GM12878 (cell line): ENCODE data around the gene SQOR. TPM values are rescaled to one million over a fixed set of nuclear protein-coding genes. Genes with fewer than 3 reads are reported as not detected.

Experiments
- ATAC-seq: fragments of 200-7000 bp; cut with Tn5 transposase; 3 replicates; pipeline ENCODE4 v1.9.1; 2020; ENCODE audit warnings: mild to moderate bottlenecking, moderate library complexity
- BruUV-seq: library from RNA; stranded (reverse); fragments of 400-500 nt; replicated peaks from 2 replicates; lab custom pipeline; 2021; lab: Mats Ljungman, UMichigan
- CTCF ChIA-PET: fragments of 300-600 bp; sonication (Branson Sonifier 250); formaldehyde crosslinking; extraction: SDS; loops from one replicate; lab custom pipeline; 2021; ENCODE audit warnings: inconsistent platforms; lab: Yijun Ruan, JAX
- POLR2A ChIA-PET: fragments of 350-600 bp; formaldehyde crosslinking; extraction: SDS; loops from one replicate; lab custom pipeline; 2021; ENCODE audit warnings: inconsistent platforms; lab: Charles Lee
- RAD21 ChIA-PET: fragments of 300-600 bp; sonication (Branson Sonifier 250); formaldehyde crosslinking; loops from one replicate; lab custom pipeline; 2023; ENCODE audit warnings: antibody characterized with exemption; ENCODE audit not compliant: unreplicated experiment; lab: Charles Lee
- SMC1A ChIA-PET: fragments of 300-600 bp; sonication (Branson Sonifier 250); formaldehyde crosslinking; loops from one replicate; lab custom pipeline; 2023; ENCODE audit not compliant: unreplicated experiment, uncharacterized antibody; lab: Charles Lee
- DNase-seq: peaks from one replicate; pipeline ENCODE4 v3.0.0-alpha.2; 2011; ENCODE audit warnings: low read depth, low spot score
- FAIRE-seq: peaks from 3 replicates; lab custom pipeline; 2011; peaks lifted over from hg19 to GRCh38; lab: Jason Lieb, UNC
- H2AFZ ChIP-seq: 2 replicates; pipeline ENCODE4 v1.6.0; 2011; ENCODE audit warnings: low read depth, low read length, control low read depth; ENCODE audit not compliant: control insufficient read depth
- H3K27ac ChIP-seq: 2 replicates; pipeline ENCODE4 v1.5.1; 2011; ENCODE audit warnings: control low read depth; ENCODE audit not compliant: control insufficient read depth, insufficient read depth
- H3K27me3 ChIP-seq, 2 experiments: replicated peaks in 1 of 2; 2 replicates each; pipeline versions ENCODE4 v1.6.0 to v1.6.1; 2011; ENCODE audit warnings: low read length in 1 of 2; ENCODE audit not compliant: control insufficient read depth in 2 of 2, insufficient read depth in 2 of 2
- H3K36me3 ChIP-seq, 2 experiments: 2 replicates each; pipeline ENCODE4 v1.5.1; 2011; ENCODE audit warnings: low read length in 1 of 2; ENCODE audit not compliant: control insufficient read depth in 2 of 2, insufficient read depth in 2 of 2
- H3K4me1 ChIP-seq: 2 replicates; pipeline ENCODE4 v1.6.1; 2011; ENCODE audit warnings: mild to moderate bottlenecking, low read length, moderate library complexity, mixed read lengths; ENCODE audit not compliant: control insufficient read depth, insufficient read depth
- H3K4me2 ChIP-seq: 2 replicates; pipeline ENCODE4 v1.6.0; 2011; ENCODE audit warnings: control low read depth; ENCODE audit not compliant: control insufficient read depth, insufficient read depth
- H3K4me3 ChIP-seq: fragments of 200-600 bp; sonication (generic); 2 replicates; pipeline ENCODE4 v1.5.1; 2016
- H3K79me2 ChIP-seq: 2 replicates; pipeline ENCODE4 v1.6.0; 2011; ENCODE audit warnings: low read length; ENCODE audit not compliant: control insufficient read depth, insufficient read depth
- H3K9ac ChIP-seq: 2 replicates; pipeline ENCODE4 v1.8.0; 2011; ENCODE audit warnings: low read length, control low read depth, mixed read lengths; ENCODE audit not compliant: control insufficient read depth, insufficient read depth
- H3K9me3 ChIP-seq: replicated peaks from 3 replicates; pipeline ENCODE4 v1.5.1; 2011; ENCODE audit warnings: mild to moderate bottlenecking, low read length; ENCODE audit not compliant: control insufficient read depth, insufficient read depth
- H4K20me1 ChIP-seq: 2 replicates; pipeline ENCODE4 v1.6.0; 2011; ENCODE audit not compliant: control insufficient read depth, insufficient read depth
- BMI1 ChIP-seq: fragments of 450-650 bp; IDR thresholded peaks from 2 replicates; pipeline ENCODE4 v1.6.1; 2016; ENCODE audit warnings: mild to moderate bottlenecking, moderate library complexity, borderline replicate concordance
- IKZF1 ChIP-seq: fragments of 450-650 bp; conservative IDR thresholded peaks from 2 replicates; pipeline ENCODE4 v1.6.1; 2017; ENCODE audit warnings: antibody characterized with exemption, mild to moderate bottlenecking
- RCOR1 ChIP-seq: conservative IDR thresholded peaks from 2 replicates; pipeline ENCODE4 v1.6.1; 2012; ENCODE audit warnings: low read depth, low read length, improper control_type of control experiment
- RELA ChIP-seq: fragments of 450-650 bp; IDR thresholded peaks from 2 replicates; pipeline ENCODE4 v1.8.0; 2014; ENCODE audit warnings: borderline replicate concordance; ENCODE audit not compliant: partially characterized antibody
- SREBF2 ChIP-seq: IDR thresholded peaks from 2 replicates; pipeline ENCODE4 v1.6.1; 2012; ENCODE audit warnings: mild to moderate bottlenecking, low read length
- ZBED1 ChIP-seq: IDR thresholded peaks from 2 replicates; pipeline ENCODE4 v1.6.1; 2016; ENCODE audit warnings: borderline replicate concordance
- ZNF207 ChIP-seq: fragments of 450-650 bp; IDR thresholded peaks from 2 replicates; pipeline ENCODE4 v1.6.1; 2014; ENCODE audit warnings: antibody characterized with exemption, mild to moderate bottlenecking, borderline replicate concordance
- ZNF384 ChIP-seq: IDR thresholded peaks from 2 replicates; pipeline ENCODE4 v1.6.1; 2012; ENCODE audit warnings: low read depth, mild to moderate bottlenecking, low read length, improper control_type of control experiment, borderline replicate concordance
- WGBS: methylation state at CpG from one replicate; pipeline ENCODE4 v1.1.6; 2016; ENCODE audit warnings: low lambda C conversion rate; ENCODE audit not compliant: insufficient replicate concordance, insufficient coverage; ENCODE audit errors: missing lambda C conversion rate; 5-methylcytosine and 5-hydroxymethylcytosine counted together
- in situ Hi-C: fragments of 300-500 bp; cut with MboI; formaldehyde crosslinking; loops from 9 replicates; pipeline ENCODE4 v1.14.3; 2018; ENCODE audit warnings: mixed read lengths
- intact Hi-C: fragments of 100-400 bp; cut with micrococcal nuclease; formaldehyde crosslinking; loops from one replicate; pipeline ENCODE4 v1.14.2; 2022; ENCODE audit not compliant: unreplicated experiment
- polyA plus RNA-seq, 11 experiments: library from polyadenylated mRNA; depleted of rRNA in 4 of 11; unstranded in 6 of 11; stranded (reverse) in 5 of 11; fragments of >200 nt; fragmentation: Nextera tagmentation in 4 of 11; fragmentation: Illumina TruSeq in 1 of 11; extraction: Ambion mirVana in 4 of 11; extraction: Trizol in 1 of 11; gene quantifications; 1 replicate in 1 of 11; 2 replicates in 10 of 11; pipeline versions ENCODE4 v1.2.1 to v1.2.3, GENCODE V29; 2011 to 2016; ENCODE audit warnings: inconsistent platforms in 2 of 11, missing spikeins in 2 of 11, low read depth in 1 of 11
- total RNA-seq, 4 experiments: library from RNA; depleted of rRNA in 3 of 4; stranded (reverse); fragments of >200 nt in 3 of 4; fragmentation: Illumina TruSeq in 1 of 4; extraction: Trizol in 1 of 4; gene quantifications; 2 replicates each; pipeline versions ENCODE4 v1.2.1 to v1.2.3, GENCODE V29; 2013 to 2021
- TF ChIP-seq, protein P1 (sequence below): fragments of 450-650 bp; IDR thresholded peaks from 2 replicates; pipeline ENCODE4 v1.6.1; 2017; ENCODE audit warnings: mild to moderate bottlenecking, moderate library complexity

Gene SQOR
- total and polyA plus RNA-seq, 10 of the 15 experiments (the other 5 are each of a cell fraction or from before 2014, with no cell fraction given) = 14.5 to 74.7 (median 44.2) TPM

DNA sequence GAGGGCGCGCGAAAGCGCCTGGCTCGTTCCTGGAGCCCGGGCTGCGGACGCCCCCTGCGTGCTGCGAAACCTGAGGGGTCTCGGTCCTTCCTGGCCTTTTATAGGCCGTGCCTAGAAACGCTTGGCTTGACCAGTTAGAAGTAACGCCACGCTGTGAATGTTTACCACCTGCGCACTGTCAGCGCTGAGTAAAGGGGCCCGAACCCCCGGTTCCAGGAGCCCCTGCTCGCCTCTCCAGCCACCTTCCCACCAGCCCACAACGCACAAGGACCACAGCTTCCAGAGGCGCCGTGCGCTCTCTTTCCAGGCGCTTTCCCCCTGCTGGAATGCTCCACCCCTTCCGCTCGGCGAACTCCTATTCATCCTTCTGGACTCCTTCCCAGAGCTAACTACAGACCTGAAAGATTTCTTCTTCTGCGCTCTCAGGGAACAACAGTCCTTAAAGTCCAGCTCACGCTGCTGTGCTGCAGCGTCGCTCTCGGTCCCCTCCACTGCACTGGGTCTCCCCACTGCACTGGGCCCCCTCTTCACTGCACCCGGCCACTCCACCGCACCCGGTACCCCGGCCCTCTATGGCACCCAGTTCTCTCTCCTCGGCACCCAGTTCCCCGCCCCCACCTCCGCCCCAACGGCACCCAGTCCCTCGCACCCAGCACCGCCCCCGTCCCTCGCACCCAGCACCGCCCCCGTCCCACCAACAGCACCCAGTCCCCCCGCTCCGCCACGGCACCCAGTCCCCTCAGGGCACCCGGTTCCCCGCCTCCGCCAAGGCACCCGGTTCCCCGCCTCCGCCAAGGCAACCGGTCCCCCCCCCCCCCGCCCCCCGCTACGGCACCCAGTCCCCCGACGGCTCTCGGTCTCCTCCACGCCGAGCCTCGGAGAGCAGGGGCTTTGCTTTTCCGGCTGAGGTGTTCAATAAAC is 69.8 kb downstream of the SQOR start:
- no peaks in the 10 kb centered on the region for H4K20me1 ChIP-seq
- FAIRE-seq = no peak
- peak overlapping the region; percentile 48; the same call in 1 of the 2 replicates for H3K9ac ChIP-seq
- DNase-seq = no peak
- CTCF ChIA-PET = interaction anchor here (0.7 to 2.5 kb wide), 25 partner anchors 7 to 115 kb away, joined by 3 to 38 read pairs (median 5); no protein-coding TSS in a partner anchor
- no peak overlapping the region for H3K27ac ChIP-seq
- POLR2A ChIA-PET = no interaction called here
- no peaks in the 10 kb centered on the region for H3K36me3 ChIP-seq
- H2AFZ ChIP-seq = peak overlapping the region; percentile 96
- intact Hi-C loops (loop anchor here (5.0 to 10.0 kb wide), 2 partner anchors 88 to 600 kb away; no protein-coding TSS in a partner anchor), in situ Hi-C loops (loop anchor here (5.0 kb wide), 1 partner anchor 83 kb away; no protein-coding TSS in a partner anchor)
- RAD21 ChIA-PET = interaction anchor here (0.6 to 1.9 kb wide), 8 partner anchors 11 to 96 kb away, joined by 3 to 10 read pairs (median 3); no protein-coding TSS in a partner anchor
- no peak for TF ChIP-seq IKZF1
- TF ChIP-seq BMI1 = no peak
- no peak for TF ChIP-seq SREBF2
- no peak for TF ChIP-seq ZBED1
- TF ChIP-seq RELA = no peak
- TF ChIP-seq, protein P1, sequence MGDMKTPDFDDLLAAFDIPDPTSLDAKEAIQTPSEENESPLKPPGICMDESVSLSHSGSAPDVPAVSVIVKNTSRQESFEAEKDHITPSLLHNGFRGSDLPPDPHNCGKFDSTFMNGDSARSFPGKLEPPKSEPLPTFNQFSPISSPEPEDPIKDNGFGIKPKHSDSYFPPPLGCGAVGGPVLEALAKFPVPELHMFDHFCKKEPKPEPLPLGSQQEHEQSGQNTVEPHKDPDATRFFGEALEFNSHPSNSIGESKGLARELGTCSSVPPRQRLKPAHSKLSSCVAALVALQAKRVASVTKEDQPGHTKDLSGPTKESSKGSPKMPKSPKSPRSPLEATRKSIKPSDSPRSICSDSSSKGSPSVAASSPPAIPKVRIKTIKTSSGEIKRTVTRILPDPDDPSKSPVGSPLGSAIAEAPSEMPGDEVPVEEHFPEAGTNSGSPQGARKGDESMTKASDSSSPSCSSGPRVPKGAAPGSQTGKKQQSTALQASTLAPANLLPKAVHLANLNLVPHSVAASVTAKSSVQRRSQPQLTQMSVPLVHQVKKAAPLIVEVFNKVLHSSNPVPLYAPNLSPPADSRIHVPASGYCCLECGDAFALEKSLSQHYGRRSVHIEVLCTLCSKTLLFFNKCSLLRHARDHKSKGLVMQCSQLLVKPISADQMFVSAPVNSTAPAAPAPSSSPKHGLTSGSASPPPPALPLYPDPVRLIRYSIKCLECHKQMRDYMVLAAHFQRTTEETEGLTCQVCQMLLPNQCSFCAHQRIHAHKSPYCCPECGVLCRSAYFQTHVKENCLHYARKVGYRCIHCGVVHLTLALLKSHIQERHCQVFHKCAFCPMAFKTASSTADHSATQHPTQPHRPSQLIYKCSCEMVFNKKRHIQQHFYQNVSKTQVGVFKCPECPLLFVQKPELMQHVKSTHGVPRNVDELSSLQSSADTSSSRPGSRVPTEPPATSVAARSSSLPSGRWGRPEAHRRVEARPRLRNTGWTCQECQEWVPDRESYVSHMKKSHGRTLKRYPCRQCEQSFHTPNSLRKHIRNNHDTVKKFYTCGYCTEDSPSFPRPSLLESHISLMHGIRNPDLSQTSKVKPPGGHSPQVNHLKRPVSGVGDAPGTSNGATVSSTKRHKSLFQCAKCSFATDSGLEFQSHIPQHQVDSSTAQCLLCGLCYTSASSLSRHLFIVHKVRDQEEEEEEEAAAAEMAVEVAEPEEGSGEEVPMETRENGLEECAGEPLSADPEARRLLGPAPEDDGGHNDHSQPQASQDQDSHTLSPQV = no peak
- TF ChIP-seq ZNF207 = no peak
- no peak for TF ChIP-seq ZNF384
- no peak for TF ChIP-seq RCOR1
- H3K4me1 ChIP-seq = peaks cover 3% of the 10 kb centered on the region; the same call in 1 of the 2 replicates
- H3K4me3 ChIP-seq = peak overlapping the region; percentile 67
- WGBS = 29% methylated on average over 41 of the region's 67 CpGs
- peak overlapping the region; percentile 98 for H3K4me2 ChIP-seq
- H3K27me3 ChIP-seq = peaks cover 3 to 4% of the 10 kb centered on the region in 2 experiments; a peak in 2 of 4 replicates
- H3K79me2 ChIP-seq = no peaks in the 10 kb centered on the region
- peak; percentile 45 for ATAC-seq
- no TSS peak for BruUV-seq
- H3K9me3 ChIP-seq = no peaks in the 10 kb centered on the region
- SMC1A ChIA-PET = interaction anchor here (0.6 to 2.3 kb wide), 10 partner anchors 10 to 306 kb away, joined by 3 to 14 read pairs (median 4); no protein-coding TSS in a partner anchor
